GM12878 (cell line): ENCODE measurements around the gene FRAS1. TPM values are rescaled to one million over a fixed set of nuclear protein-coding genes. Genes with fewer than 3 reads are reported as not detected.

Experiments
- ATAC-seq: fragments of 200-7000 bp; cut with Tn5 transposase; 3 replicates; pipeline ENCODE4 v1.9.1; 2020; ENCODE audit warnings: mild to moderate bottlenecking, moderate library complexity
- BruUV-seq: library from RNA; stranded (reverse); fragments of 400-500 nt; replicated peaks from 2 replicates; lab custom pipeline; 2021; lab: Mats Ljungman, UMichigan
- CTCF ChIA-PET: fragments of 300-600 bp; sonication (Branson Sonifier 250); formaldehyde crosslinking; extraction: SDS; loops from one replicate; lab custom pipeline; 2021; ENCODE audit warnings: inconsistent platforms; lab: Yijun Ruan, JAX
- POLR2A ChIA-PET: fragments of 350-600 bp; formaldehyde crosslinking; extraction: SDS; loops from one replicate; lab custom pipeline; 2021; ENCODE audit warnings: inconsistent platforms; lab: Charles Lee
- RAD21 ChIA-PET: fragments of 300-600 bp; sonication (Branson Sonifier 250); formaldehyde crosslinking; loops from one replicate; lab custom pipeline; 2023; ENCODE audit warnings: antibody characterized with exemption; ENCODE audit not compliant: unreplicated experiment; lab: Charles Lee
- SMC1A ChIA-PET: fragments of 300-600 bp; sonication (Branson Sonifier 250); formaldehyde crosslinking; loops from one replicate; lab custom pipeline; 2023; ENCODE audit not compliant: unreplicated experiment, uncharacterized antibody; lab: Charles Lee
- DNase-seq: peaks from one replicate; pipeline ENCODE4 v3.0.0-alpha.2; 2011; ENCODE audit warnings: low read depth, low spot score
- FAIRE-seq: peaks from 3 replicates; lab custom pipeline; 2011; peaks lifted over from hg19 to GRCh38; lab: Jason Lieb, UNC
- H2AFZ ChIP-seq: 2 replicates; pipeline ENCODE4 v1.6.0; 2011; ENCODE audit warnings: low read depth, low read length, control low read depth; ENCODE audit not compliant: control insufficient read depth
- H3K27ac ChIP-seq: 2 replicates; pipeline ENCODE4 v1.5.1; 2011; ENCODE audit warnings: control low read depth; ENCODE audit not compliant: control insufficient read depth, insufficient read depth
- H3K27me3 ChIP-seq, 2 experiments: replicated peaks in 1 of 2; 2 replicates each; pipeline versions ENCODE4 v1.6.0 to v1.6.1; 2011; ENCODE audit warnings: low read length in 1 of 2; ENCODE audit not compliant: control insufficient read depth in 2 of 2, insufficient read depth in 2 of 2
- H3K36me3 ChIP-seq, 2 experiments: 2 replicates each; pipeline ENCODE4 v1.5.1; 2011; ENCODE audit warnings: low read length in 1 of 2; ENCODE audit not compliant: control insufficient read depth in 2 of 2, insufficient read depth in 2 of 2
- H3K4me1 ChIP-seq: 2 replicates; pipeline ENCODE4 v1.6.1; 2011; ENCODE audit warnings: mild to moderate bottlenecking, low read length, moderate library complexity, mixed read lengths; ENCODE audit not compliant: control insufficient read depth, insufficient read depth
- H3K4me2 ChIP-seq: 2 replicates; pipeline ENCODE4 v1.6.0; 2011; ENCODE audit warnings: control low read depth; ENCODE audit not compliant: control insufficient read depth, insufficient read depth
- H3K4me3 ChIP-seq: fragments of 200-600 bp; sonication (generic); 2 replicates; pipeline ENCODE4 v1.5.1; 2016
- H3K79me2 ChIP-seq: 2 replicates; pipeline ENCODE4 v1.6.0; 2011; ENCODE audit warnings: low read length; ENCODE audit not compliant: control insufficient read depth, insufficient read depth
- H3K9ac ChIP-seq: 2 replicates; pipeline ENCODE4 v1.8.0; 2011; ENCODE audit warnings: low read length, control low read depth, mixed read lengths; ENCODE audit not compliant: control insufficient read depth, insufficient read depth
- H3K9me3 ChIP-seq: replicated peaks from 3 replicates; pipeline ENCODE4 v1.5.1; 2011; ENCODE audit warnings: mild to moderate bottlenecking, low read length; ENCODE audit not compliant: control insufficient read depth, insufficient read depth
- H4K20me1 ChIP-seq: 2 replicates; pipeline ENCODE4 v1.6.0; 2011; ENCODE audit not compliant: control insufficient read depth, insufficient read depth
- HDGF ChIP-seq: fragments of 450-650 bp; IDR thresholded peaks from 2 replicates; pipeline ENCODE4 v1.6.1; 2016; ENCODE audit warnings: antibody characterized with exemption
- WGBS: methylation state at CpG from one replicate; pipeline ENCODE4 v1.1.6; 2016; ENCODE audit warnings: low lambda C conversion rate; ENCODE audit not compliant: insufficient replicate concordance, insufficient coverage; ENCODE audit errors: missing lambda C conversion rate; 5-methylcytosine and 5-hydroxymethylcytosine counted together
- in situ Hi-C: fragments of 300-500 bp; cut with MboI; formaldehyde crosslinking; loops from 9 replicates; pipeline ENCODE4 v1.14.3; 2018; ENCODE audit warnings: mixed read lengths
- intact Hi-C: fragments of 100-400 bp; cut with micrococcal nuclease; formaldehyde crosslinking; loops from one replicate; pipeline ENCODE4 v1.14.2; 2022; ENCODE audit not compliant: unreplicated experiment
- polyA plus RNA-seq, 11 experiments: library from polyadenylated mRNA; depleted of rRNA in 4 of 11; unstranded in 6 of 11; stranded (reverse) in 5 of 11; fragments of >200 nt; fragmentation: Nextera tagmentation in 4 of 11; fragmentation: Illumina TruSeq in 1 of 11; extraction: Ambion mirVana in 4 of 11; extraction: Trizol in 1 of 11; gene quantifications; 1 replicate in 1 of 11; 2 replicates in 10 of 11; pipeline versions ENCODE4 v1.2.1 to v1.2.3, GENCODE V29; 2011 to 2016; ENCODE audit warnings: inconsistent platforms in 2 of 11, missing spikeins in 2 of 11, low read depth in 1 of 11
- total RNA-seq, 4 experiments: library from RNA; depleted of rRNA in 3 of 4; stranded (reverse); fragments of >200 nt in 3 of 4; fragmentation: Illumina TruSeq in 1 of 4; extraction: Trizol in 1 of 4; gene quantifications; 2 replicates each; pipeline versions ENCODE4 v1.2.1 to v1.2.3, GENCODE V29; 2013 to 2021
- TF ChIP-seq, protein P1 (sequence below): fragments of 450-650 bp; IDR thresholded peaks from 2 replicates; pipeline ENCODE4 v1.6.1; 2016; ENCODE audit warnings: mild to moderate bottlenecking, moderate library complexity, borderline replicate concordance

Gene FRAS1
- total and polyA plus RNA-seq, 10 of the 15 experiments (the other 5 are each of a cell fraction or from before 2014, with no cell fraction given): 0.08 to 11.7 (median 0.20) TPM

DNA sequence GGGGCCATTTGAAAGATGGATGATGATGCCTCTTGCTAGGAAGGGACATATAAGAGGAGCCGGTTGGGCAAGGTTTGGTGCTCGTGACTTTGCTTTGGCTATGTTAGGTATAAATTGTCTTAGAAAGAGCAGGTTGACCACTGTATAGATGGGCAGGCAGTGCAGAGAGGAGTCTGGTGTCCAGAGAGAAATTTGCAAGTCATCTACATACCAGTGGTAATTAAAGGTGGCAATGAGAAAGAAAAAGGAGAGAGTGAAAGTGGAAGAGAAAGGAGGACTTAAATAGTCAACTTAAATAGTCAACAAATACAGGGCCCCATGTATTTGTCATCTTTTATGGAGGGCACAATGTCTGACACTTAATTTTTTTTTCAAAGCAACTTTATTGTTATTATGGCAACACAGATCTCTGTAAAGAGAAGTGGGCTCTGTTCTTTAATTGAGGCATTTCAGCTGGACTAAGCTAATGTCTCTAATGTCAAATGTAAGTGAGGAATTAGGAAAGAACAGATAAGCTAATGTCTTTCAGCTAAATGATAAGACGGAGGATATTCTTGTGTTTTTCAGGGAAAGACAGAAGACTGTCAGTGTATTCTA lies 419.1 kb downstream of the FRAS1 start:
- Histone ChIP-seq H3K79me2 (no peaks in the 10 kb centered on the region), H3K4me3 (no peak overlapping the region), H3K9ac (no peak overlapping the region), H3K27ac (no peak overlapping the region), H3K36me3 (no peaks in the 10 kb centered on the region), H3K4me1 (no peaks in the 10 kb centered on the region), H2AFZ (no peak overlapping the region), H3K27me3 (no peaks in the 10 kb centered on the region), H3K9me3 (no peaks in the 10 kb centered on the region), H4K20me1 (no peaks in the 10 kb centered on the region), H3K4me2 (no peak overlapping the region)
- no peak for DNase-seq
- no peak for TF ChIP-seq HDGF
- TF ChIP-seq, protein P1, sequence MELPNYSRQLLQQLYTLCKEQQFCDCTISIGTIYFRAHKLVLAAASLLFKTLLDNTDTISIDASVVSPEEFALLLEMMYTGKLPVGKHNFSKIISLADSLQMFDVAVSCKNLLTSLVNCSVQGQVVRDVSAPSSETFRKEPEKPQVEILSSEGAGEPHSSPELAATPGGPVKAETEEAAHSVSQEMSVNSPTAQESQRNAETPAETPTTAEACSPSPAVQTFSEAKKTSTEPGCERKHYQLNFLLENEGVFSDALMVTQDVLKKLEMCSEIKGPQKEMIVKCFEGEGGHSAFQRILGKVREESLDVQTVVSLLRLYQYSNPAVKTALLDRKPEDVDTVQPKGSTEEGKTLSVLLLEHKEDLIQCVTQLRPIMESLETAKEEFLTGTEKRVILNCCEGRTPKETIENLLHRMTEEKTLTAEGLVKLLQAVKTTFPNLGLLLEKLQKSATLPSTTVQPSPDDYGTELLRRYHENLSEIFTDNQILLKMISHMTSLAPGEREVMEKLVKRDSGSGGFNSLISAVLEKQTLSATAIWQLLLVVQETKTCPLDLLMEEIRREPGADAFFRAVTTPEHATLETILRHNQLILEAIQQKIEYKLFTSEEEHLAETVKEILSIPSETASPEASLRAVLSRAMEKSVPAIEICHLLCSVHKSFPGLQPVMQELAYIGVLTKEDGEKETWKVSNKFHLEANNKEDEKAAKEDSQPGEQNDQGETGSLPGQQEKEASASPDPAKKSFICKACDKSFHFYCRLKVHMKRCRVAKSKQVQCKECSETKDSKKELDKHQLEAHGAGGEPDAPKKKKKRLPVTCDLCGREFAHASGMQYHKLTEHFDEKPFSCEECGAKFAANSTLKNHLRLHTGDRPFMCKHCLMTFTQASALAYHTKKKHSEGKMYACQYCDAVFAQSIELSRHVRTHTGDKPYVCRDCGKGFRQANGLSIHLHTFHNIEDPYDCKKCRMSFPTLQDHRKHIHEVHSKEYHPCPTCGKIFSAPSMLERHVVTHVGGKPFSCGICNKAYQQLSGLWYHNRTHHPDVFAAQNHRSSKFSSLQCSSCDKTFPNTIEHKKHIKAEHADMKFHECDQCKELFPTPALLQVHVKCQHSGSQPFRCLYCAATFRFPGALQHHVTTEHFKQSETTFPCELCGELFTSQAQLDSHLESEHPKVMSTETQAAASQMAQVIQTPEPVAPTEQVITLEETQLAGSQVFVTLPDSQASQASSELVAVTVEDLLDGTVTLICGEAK: peak; percentile 72
- in situ Hi-C loops (no loop called here), intact Hi-C loops (no loop called here)
- 70% methylated on average over 3 of the region's 3 CpGs for WGBS
- ChIA-PET SMC1A (interaction anchor here (1.1 kb wide), 2 partner anchors 93 to 387 kb away, joined by 3 read pairs; no protein-coding TSS in a partner anchor), CTCF (interaction anchor here (1.2 kb wide), 1 partner anchor 10 kb away, joined by 3 read pairs; no protein-coding TSS in a partner anchor), RAD21 (interaction anchor here (0.9 to 2.6 kb wide), 2 partner anchors 116 to 416 kb away, joined by 4 to 8 read pairs; no protein-coding TSS in a partner anchor), POLR2A (no interaction called here)
- ATAC-seq: 0 out of 3 replicates have a peak, but pooled peaks have one; percentile 20
- BruUV-seq: no TSS peak
- FAIRE-seq: no peak
